ENCODE results near the gene TAOK1. TPM values are rescaled to one million over a fixed set of nuclear protein-coding genes. Genes with fewer than 3 reads are reported as not detected.

The TAOK1 gene
- polyA plus RNA-seq, 2 donors = 5.4 to 7.9 TPM

- peaks cover 8% of the 10 kb centered on the region in 2 donors for H3K4me1 ChIP-seq (ENCODE audit: control insufficient read depth in 2 of 2, insufficient read depth in 2 of 2, low read length in 1 of 2)
- H3K9me3 ChIP-seq (ENCODE audit: control insufficient read depth in 2 of 2, insufficient read depth in 1 of 2, low read depth in 1 of 2, low read length in 1 of 2) = no peaks in the 10 kb centered on the region
- WGBS, 2 donors = 57 to 64% methylated on average over 9 of the region's 9 CpGs
- H3K27me3 ChIP-seq (ENCODE audit: control insufficient read depth in 1 of 2, insufficient read depth in 2 of 2, low read length in 2 of 2) = no peaks in the 10 kb centered on the region
- no peaks in the 10 kb centered on the region for H3K36me3 ChIP-seq (ENCODE audit: control insufficient read depth in 2 of 2, insufficient read depth in 2 of 2, low read length in 1 of 2)
- no peak overlapping the region for H3K4me3 ChIP-seq (ENCODE audit: low read depth in 1 of 2, low read length in 2 of 2)
- H3K27ac ChIP-seq (ENCODE audit: low read depth in 2 of 2, low read length in 1 of 2) = no peak overlapping the region
Measured at GRCh38 chr17:29596811-29597210, 206.6 kb downstream of the TAOK1 start.

GRCh38 chr17:29597361-29598172 is 207.4 kb downstream of the TAOK1 start:
- Histone ChIP-seq H3K27me3 (ENCODE audit: control insufficient read depth in 1 of 2, insufficient read depth in 2 of 2, low read length in 2 of 2) (no peaks in the 10 kb centered on the region), H3K9me3 (ENCODE audit: control insufficient read depth in 2 of 2, insufficient read depth in 1 of 2, low read depth in 1 of 2, low read length in 1 of 2) (no peaks in the 10 kb centered on the region), H3K4me1 (ENCODE audit: control insufficient read depth in 2 of 2, insufficient read depth in 2 of 2, low read length in 1 of 2) (peaks cover 6 to 8% of the 10 kb centered on the region in 2 donors), H3K27ac (ENCODE audit: low read depth in 2 of 2, low read length in 1 of 2) (no peak overlapping the region), H3K36me3 (ENCODE audit: control insufficient read depth in 2 of 2, insufficient read depth in 2 of 2, low read length in 1 of 2) (no peaks in the 10 kb centered on the region), H3K4me3 (ENCODE audit: low read depth in 1 of 2, low read length in 2 of 2) (no peak overlapping the region)
- WGBS, 2 donors = 64 to 75% methylated on average over 13 of the region's 13 CpGs

Other genes with a start within 250 kb of the TAOK1 start
- 10 to 100 TPM; 39.1 to 86.4 TPM for gene MYO18A, start 210.0 kb upstream of the TAOK1 start, polyA plus RNA-seq
- not detected for gene CRYBA1, start 143.5 kb upstream of the TAOK1 start, polyA plus RNA-seq
- gene NUFIP2, start 96.2 kb upstream of the TAOK1 start, polyA plus RNA-seq = 1 to 10 TPM; 7.0 to 7.5 TPM
- 1 to 10 TPM; 2.6 to 3.0 TPM for gene ABHD15, start 176.7 kb downstream of the TAOK1 start, polyA plus RNA-seq
- gene TP53I13, start 178.3 kb downstream of the TAOK1 start, polyA plus RNA-seq = 10 to 100 TPM; 30.1 to 43.7 TPM
- 10 to 100 TPM; 22.6 to 30.2 TPM for gene GIT1, start 199.3 kb downstream of the TAOK1 start, polyA plus RNA-seq
- 1 to 10 TPM; 3.5 to 6.5 TPM for gene ANKRD13B, start 202.8 kb downstream of the TAOK1 start, polyA plus RNA-seq
- 10 to 100 TPM; 12.6 to 22.5 TPM for gene CORO6, start 232.5 kb downstream of the TAOK1 start, polyA plus RNA-seq